GM06990 (cell line): ENCODE measurements around the gene SPRING1.

Experiments
- DNase-seq: peaks from one replicate; pipeline ENCODE4 v3.0.0-alpha.2; 2011; ENCODE audit not compliant: insufficient read length; ENCODE audit errors: extremely low read depth
- H3K27me3 ChIP-seq: replicated peaks from 2 replicates; pipeline ENCODE4 v1.6.0; 2011; ENCODE audit warnings: low read length; ENCODE audit not compliant: control insufficient read depth, insufficient read depth
- H3K36me3 ChIP-seq: 2 replicates; pipeline ENCODE4 v1.5.1; 2011; ENCODE audit warnings: low read length; ENCODE audit not compliant: control insufficient read depth, insufficient read depth
- H3K4me3 ChIP-seq: replicated peaks from 2 replicates; pipeline ENCODE4 v1.5.1; 2011; ENCODE audit warnings: low read depth, mild to moderate bottlenecking, control low read depth, low read length
- CTCF ChIP-seq: IDR thresholded peaks from 2 replicates; pipeline ENCODE4 v1.5.1; 2011; ENCODE audit warnings: low read length, control low read depth, mild to moderate bottlenecking, inconsistent platforms; ENCODE audit not compliant: insufficient read depth, poor library complexity, severe bottlenecking

The SPRING1 gene

GRCh38 chr12:116695464-116695725, 42.5 kb downstream of the SPRING1 start:
- DNase-seq, result no peak
- no peaks in the 10 kb centered on the region; the same call in 1 of the 2 replicates for H3K27me3 ChIP-seq
- H3K4me3 ChIP-seq, result no peak overlapping the region
- no peaks in the 10 kb centered on the region for H3K36me3 ChIP-seq
- no peak for TF ChIP-seq CTCF

- no peaks in the 10 kb centered on the region for H3K36me3 ChIP-seq
- H3K27me3 ChIP-seq, result no peaks in the 10 kb centered on the region; the same call in 1 of the 2 replicates
- TF ChIP-seq CTCF, result no peak
- H3K4me3 ChIP-seq, result no peak overlapping the region
- no peak for DNase-seq
These were observed 43.0 kb downstream of the SPRING1 start for GRCh38 chr12:116694653-116695463.

- Histone ChIP-seq H3K27me3 (no peaks in the 10 kb centered on the region; the same call in 1 of the 2 replicates), H3K36me3 (no peaks in the 10 kb centered on the region), H3K4me3 (no peak overlapping the region)
- no peak for TF ChIP-seq CTCF
- DNase-seq, result no peak
These were observed 44.3 kb downstream of the SPRING1 start for GRCh38 chr12:116693286-116694227.

GRCh38 chr12:116692605-116693004, 45.3 kb downstream of the SPRING1 start:
- no peak for TF ChIP-seq CTCF
- Histone ChIP-seq H3K4me3 (no peak overlapping the region), H3K27me3 (no peaks in the 10 kb centered on the region; the same call in 1 of the 2 replicates), H3K36me3 (no peaks in the 10 kb centered on the region)
- no peak for DNase-seq

GRCh38 chr12:116691636-116692035, 46.2 kb downstream of the SPRING1 start:
- DNase-seq, result no peak
- Histone ChIP-seq H3K27me3 (no peaks in the 10 kb centered on the region; the same call in 1 of the 2 replicates), H3K36me3 (no peaks in the 10 kb centered on the region), H3K4me3 (no peak overlapping the region)
- TF ChIP-seq CTCF, result no peak
